Lower lobe of right lung (tissue), 2 donors: ENCODE measurements around the gene TEX11. TPM values are rescaled to one million over a fixed set of nuclear protein-coding genes. Genes with fewer than 3 reads are reported as not detected.
"Not testable (repeated sequence)": the region's sequence is repeated elsewhere in the genome, so short reads cannot be mapped to it uniquely, and the experiment has no call there.

Experiments used
- ATAC-seq, 2 donors: fragments of 200-7000 bp; cut with Tn5 transposase; one replicate each; pipeline ENCODE4 v1.9.1; 2020 to 2022; ENCODE audit warnings: mild to moderate bottlenecking in 2 of 2, moderate library complexity in 2 of 2
- DNase-seq: peaks from one replicate; pipeline ENCODE4 v3.0.0-alpha.2; 2020
- H3K27ac ChIP-seq: fragments of 200-600 bp; one replicate; pipeline ENCODE4 v1.8.0; 2022
- H3K27me3 ChIP-seq: fragments of 200-600 bp; one replicate; pipeline ENCODE4 v1.8.0; 2022; ENCODE audit warnings: low read depth
- H3K36me3 ChIP-seq: fragments of 200-600 bp; one replicate; pipeline ENCODE4 v1.8.0; 2022; ENCODE audit warnings: mild to moderate bottlenecking
- H3K4me1 ChIP-seq: fragments of 200-600 bp; one replicate; pipeline ENCODE4 v1.8.0; 2022
- H3K4me3 ChIP-seq: fragments of 200-600 bp; one replicate; pipeline ENCODE4 v1.8.0; 2022; ENCODE audit warnings: mild to moderate bottlenecking
- H3K9me3 ChIP-seq: fragments of 200-600 bp; one replicate; pipeline ENCODE4 v1.8.0; 2022
- CTCF ChIP-seq: fragments of 200-600 bp; IDR thresholded peaks from one replicate; pipeline ENCODE4 v1.8.0; 2022; ENCODE audit warnings: antibody characterized with exemption, mild to moderate bottlenecking
- intact Hi-C: fragments of 100-400 bp; cut with DNase I; formaldehyde crosslinking; loops from one replicate; pipeline ENCODE4 v1.11.0; 2022
- total RNA-seq: library from RNA; stranded (reverse); fragmentation: NEBNext Ultra II Directional; extraction: Animal tissue kit (Norgen Biotek cat#: 25700); gene quantifications from one replicate; pipeline ENCODE4 v1.2.1, GENCODE V29; 2021
- donor health status: DM: no; HTN: yes; CAD: no; lungs with severe emphysema.

Gene TEX11
- total RNA-seq, 1 donor from 2014 or later: not detected

- no peaks in the 10 kb centered on the region for H3K27me3 ChIP-seq
- no peaks in the 10 kb centered on the region for H3K36me3 ChIP-seq
- TF ChIP-seq CTCF: no peak
- DNase-seq: no peak
- no peak overlapping the region for H3K4me3 ChIP-seq
- H3K9me3 ChIP-seq: no peaks in the 10 kb centered on the region
- ATAC-seq: no peak
- no peaks in the 10 kb centered on the region for H3K4me1 ChIP-seq
- intact Hi-C loops: no loop called here
- H3K27ac ChIP-seq: no peak overlapping the region
Observed at GRCh38 chrX:70774223-70774622, 134.3 kb downstream of the TEX11 start.

GRCh38 chrX:70769659-70770227 lies 138.8 kb downstream of the TEX11 start:
- Histone ChIP-seq H3K27me3 (no peaks in the 10 kb centered on the region), H3K27ac (no peak overlapping the region), H3K9me3 (no peaks in the 10 kb centered on the region), H3K36me3 (no peaks in the 10 kb centered on the region), H3K4me3 (no peak overlapping the region), H3K4me1 (no peaks in the 10 kb centered on the region)
- DNase-seq (no peak), ATAC-seq (no peak)
- intact Hi-C loops: no loop called here
- TF ChIP-seq CTCF: peak; percentile 30

GRCh38 chrX:70762285-70762684 lies 146.2 kb downstream of the TEX11 start:
- Histone ChIP-seq H3K4me1 (no peaks in the 10 kb centered on the region), H3K4me3 (no peak overlapping the region), H3K27me3 (no peaks in the 10 kb centered on the region), H3K9me3 (no peaks in the 10 kb centered on the region), H3K27ac (no peak overlapping the region), H3K36me3 (no peaks in the 10 kb centered on the region)
- no peak for DNase-seq
- no peak for ATAC-seq
- no peak for TF ChIP-seq CTCF
- intact Hi-C loops: no loop called here

GRCh38 chrX:70755850-70756249 lies 152.7 kb downstream of the TEX11 start:
- Histone ChIP-seq H3K9me3 (no peaks in the 10 kb centered on the region), H3K4me1 (no peaks in the 10 kb centered on the region), H3K4me3 (no peak overlapping the region), H3K27me3 (no peaks in the 10 kb centered on the region), H3K36me3 (no peaks in the 10 kb centered on the region), H3K27ac (no peak overlapping the region)
- intact Hi-C loops: no loop called here
- DNase-seq: no peak
- ATAC-seq: no peak
- TF ChIP-seq CTCF: no peak

GRCh38 chrX:70754169-70754848 lies 154.2 kb downstream of the TEX11 start:
- no peak for TF ChIP-seq CTCF
- ATAC-seq (no peak), DNase-seq (no peak)
- H3K4me3 ChIP-seq: no peak overlapping the region
- H3K9me3 ChIP-seq: no peaks in the 10 kb centered on the region
- no peak overlapping the region for H3K27ac ChIP-seq
- intact Hi-C loops: no loop called here
- no peaks in the 10 kb centered on the region for H3K36me3 ChIP-seq
- no peaks in the 10 kb centered on the region for H3K4me1 ChIP-seq
- H3K27me3 ChIP-seq: no peaks in the 10 kb centered on the region

- H3K4me1 ChIP-seq, H3K4me3 ChIP-seq, intact Hi-C loops, H3K9me3 ChIP-seq, H3K36me3 ChIP-seq, ATAC-seq, DNase-seq, H3K27me3 ChIP-seq, H3K27ac ChIP-seq: not testable (repeated sequence)
Observed at GRCh38 chrX:70733774-70734173, 174.7 kb downstream of the TEX11 start.

GRCh38 chrX:70727961-70728360 lies 180.6 kb downstream of the TEX11 start:
- H3K4me1 ChIP-seq, H3K27ac ChIP-seq, ATAC-seq, H3K4me3 ChIP-seq, H3K36me3 ChIP-seq, H3K9me3 ChIP-seq, intact Hi-C loops, H3K27me3 ChIP-seq, DNase-seq: not testable (repeated sequence)
